CD4-positive, alpha-beta T cell treated with Interleukin-4 for 1 hour (primary cell): ENCODE results near the gene TFDP2.
"Not testable (repeated sequence)": the region's sequence is repeated elsewhere in the genome, so short reads cannot be mapped to it uniquely, and the experiment has no call there.

Experiments
- DNase-seq, 2 donors: peaks; one replicate each; pipeline ENCODE4 v3.0.0-alpha.2; 2020 to 2022

Gene TFDP2

GRCh38 chr3:142127941-142128658, 21.2 kb downstream of the TFDP2 start:
- no peak for DNase-seq

GRCh38 chr3:142124243-142124642, 25.1 kb downstream of the TFDP2 start:
- DNase-seq = no peak

GRCh38 chr3:142120707-142121106, 28.6 kb downstream of the TFDP2 start:
- no peak for DNase-seq

GRCh38 chr3:142118911-142119310, 30.4 kb downstream of the TFDP2 start:
- no peak for DNase-seq

GRCh38 chr3:142117056-142117851, 32.1 kb downstream of the TFDP2 start:
- no peak for DNase-seq

GRCh38 chr3:142115867-142116668, 33.3 kb downstream of the TFDP2 start:
- DNase-seq = no peak

GRCh38 chr3:142112601-142113000, 36.7 kb downstream of the TFDP2 start:
- DNase-seq = no peak

- DNase-seq = no peak
Observed at GRCh38 chr3:142106548-142106947, 42.8 kb downstream of the TFDP2 start.

- DNase-seq = no peak
Observed at GRCh38 chr3:142105991-142106390, 43.4 kb downstream of the TFDP2 start.

- no peak for DNase-seq
Observed at GRCh38 chr3:142104763-142105162, 44.6 kb downstream of the TFDP2 start.

- DNase-seq = no peak
Observed at GRCh38 chr3:142098964-142099363, 50.4 kb downstream of the TFDP2 start.

- no peak for DNase-seq
Observed at GRCh38 chr3:142097099-142097843, 52.1 kb downstream of the TFDP2 start.

- DNase-seq = no peak
Observed at GRCh38 chr3:142095841-142096240, 53.5 kb downstream of the TFDP2 start.

- not testable (repeated sequence) for DNase-seq
Observed at GRCh38 chr3:142088925-142089324, 60.4 kb downstream of the TFDP2 start.

GRCh38 chr3:142088522-142088921, 60.8 kb downstream of the TFDP2 start:
- DNase-seq = no peak

GRCh38 chr3:142087676-142088075, 61.7 kb downstream of the TFDP2 start:
- DNase-seq = no peak

GRCh38 chr3:142086581-142087090, 62.7 kb downstream of the TFDP2 start:
- DNase-seq = no peak

GRCh38 chr3:142081178-142081577, 68.2 kb downstream of the TFDP2 start:
- no peak for DNase-seq

GRCh38 chr3:142077859-142078500, 71.4 kb downstream of the TFDP2 start:
- no peak for DNase-seq

- DNase-seq = no peak
Observed at GRCh38 chr3:142077155-142077858, 72.0 kb downstream of the TFDP2 start.

GRCh38 chr3:142075656-142076055, 73.7 kb downstream of the TFDP2 start:
- not testable (repeated sequence) for DNase-seq
